GM19351 (cell line): ENCODE data around the gene RIT2.
"Not testable (repeated sequence)": the region's sequence is repeated elsewhere in the genome, so short reads cannot be mapped to it uniquely, and the experiment has no call there.

Experiments used
- ATAC-seq: cut with Tn5 transposase; IDR thresholded peaks from one replicate; pipeline ENCODE4 v1.9.1; 2021; ENCODE audit warnings: mild to moderate bottlenecking, moderate library complexity; ENCODE audit not compliant: unreplicated experiment

Gene RIT2

DNA sequence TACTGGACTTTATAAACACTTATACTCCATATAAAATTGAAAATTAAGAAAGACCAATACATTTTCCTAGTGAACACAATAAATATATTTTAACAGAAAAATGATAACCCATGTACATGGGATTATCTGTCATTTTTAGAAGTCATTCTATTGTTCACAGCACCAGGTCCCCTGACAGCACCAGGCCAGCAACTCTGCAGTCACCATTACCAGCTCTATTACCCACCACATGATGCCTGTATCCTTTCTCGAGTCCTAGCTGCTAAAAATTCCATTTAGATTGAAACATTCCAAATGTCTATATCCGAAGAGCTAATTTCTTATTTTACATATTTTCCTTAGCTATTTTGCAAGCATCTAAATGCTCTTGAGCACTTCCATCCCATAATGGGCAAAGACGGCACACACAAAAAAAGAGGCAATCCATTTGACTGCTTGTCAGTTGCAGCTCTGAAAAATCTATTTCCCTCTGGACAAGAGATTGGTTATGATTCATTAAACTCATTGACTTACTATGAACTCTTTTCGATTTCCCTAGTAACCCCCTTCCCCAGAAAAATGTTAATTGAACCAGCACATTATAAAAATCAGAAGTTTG lies 336.9 kb downstream of the RIT2 start:
- no peak for ATAC-seq

DNA sequence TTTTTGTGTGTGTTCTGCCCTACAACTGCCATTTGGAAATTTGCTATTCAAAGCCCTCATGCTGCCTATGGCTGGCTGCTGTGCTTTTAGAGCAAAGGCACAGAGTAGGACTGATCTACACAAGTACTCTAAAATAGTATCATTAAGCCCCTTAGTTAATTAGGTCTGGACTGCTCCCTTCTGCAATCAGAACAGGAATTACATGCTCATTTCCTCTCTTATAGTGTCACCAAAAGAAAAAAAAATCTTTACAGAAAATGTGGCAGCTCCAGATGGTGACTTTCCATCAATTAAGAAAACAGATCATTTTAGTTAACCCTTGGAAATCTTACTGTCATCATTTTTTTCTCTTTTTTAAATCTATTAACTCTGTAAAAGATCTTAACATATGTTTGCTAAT lies 337.5 kb downstream of the RIT2 start:
- ATAC-seq: no peak

DNA sequence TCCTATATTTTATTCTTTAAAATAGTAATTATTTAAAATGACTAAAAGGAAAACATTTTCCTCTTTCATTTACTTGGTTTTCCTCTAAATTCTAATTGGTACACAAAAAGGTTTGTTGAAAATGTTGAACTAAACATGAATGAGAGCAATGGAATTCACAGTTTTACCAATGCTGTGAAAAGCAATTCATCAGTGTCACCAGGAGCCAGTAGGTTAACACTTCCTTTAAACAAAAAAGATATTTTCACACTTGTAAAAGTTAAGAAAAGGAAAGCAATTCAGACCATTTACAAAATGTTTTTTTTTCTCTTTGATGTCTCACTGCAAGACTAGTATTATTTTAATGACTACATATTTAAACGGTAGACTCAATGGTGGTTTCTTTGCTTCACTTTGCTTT lies 341.6 kb downstream of the RIT2 start:
- ATAC-seq: no peak

DNA sequence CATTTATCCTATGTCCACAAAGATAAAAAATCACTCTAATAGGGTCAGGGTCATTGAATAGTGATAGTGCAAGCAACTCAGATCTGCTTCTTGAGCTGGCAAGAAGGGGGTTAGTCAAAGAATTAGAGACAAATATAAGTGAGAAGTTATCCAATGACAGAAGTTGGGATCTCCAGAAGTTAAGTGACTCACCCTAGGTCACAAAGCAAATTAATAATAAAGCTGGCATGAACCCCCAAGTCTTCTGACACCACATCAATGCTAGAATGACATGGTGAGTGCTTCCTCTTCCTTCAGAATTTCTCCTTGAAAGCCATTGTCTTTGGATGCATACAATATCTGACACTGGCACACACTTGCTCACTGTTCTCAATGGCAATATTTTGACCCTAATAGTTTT lies 343.5 kb downstream of the RIT2 start:
- no peak for ATAC-seq

DNA sequence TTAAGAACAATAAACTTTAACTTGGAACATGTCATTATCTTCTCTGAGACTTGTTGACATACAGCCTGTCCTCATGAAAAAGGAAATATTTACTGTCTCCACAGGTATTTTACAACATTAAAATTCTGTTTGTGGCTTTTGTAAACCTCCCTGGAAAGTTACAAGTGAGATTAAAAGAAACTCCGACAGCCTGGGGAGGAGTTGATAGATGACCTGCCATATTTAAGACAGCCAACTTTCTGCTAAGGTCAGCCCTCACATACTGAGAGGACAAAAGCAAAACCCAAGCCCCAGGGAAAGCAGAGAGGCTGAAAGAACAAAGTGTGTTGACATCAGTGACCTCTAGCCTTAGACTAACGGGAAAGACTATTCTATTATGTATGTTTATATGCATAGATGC lies 350.2 kb downstream of the RIT2 start:
- ATAC-seq: no peak

DNA sequence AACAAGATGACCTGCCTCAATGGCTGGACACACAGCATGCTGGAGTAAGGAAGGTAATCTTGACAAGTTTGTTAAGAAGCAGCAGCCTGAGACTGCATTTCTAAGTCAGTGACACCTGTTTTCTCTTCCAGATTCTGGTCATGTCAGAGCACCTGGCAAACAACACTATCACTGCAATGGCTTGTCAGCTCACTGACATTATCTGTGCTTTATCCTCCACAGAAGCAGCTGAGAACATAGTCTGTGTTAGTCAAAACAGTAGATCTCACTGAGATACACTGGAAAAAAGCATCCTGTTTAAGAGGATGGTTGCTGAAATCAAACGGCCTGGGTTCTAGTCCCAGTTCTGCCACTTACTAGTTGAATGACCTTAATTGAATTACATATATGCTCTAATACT lies 355.2 kb downstream of the RIT2 start:
- no peak for ATAC-seq

DNA sequence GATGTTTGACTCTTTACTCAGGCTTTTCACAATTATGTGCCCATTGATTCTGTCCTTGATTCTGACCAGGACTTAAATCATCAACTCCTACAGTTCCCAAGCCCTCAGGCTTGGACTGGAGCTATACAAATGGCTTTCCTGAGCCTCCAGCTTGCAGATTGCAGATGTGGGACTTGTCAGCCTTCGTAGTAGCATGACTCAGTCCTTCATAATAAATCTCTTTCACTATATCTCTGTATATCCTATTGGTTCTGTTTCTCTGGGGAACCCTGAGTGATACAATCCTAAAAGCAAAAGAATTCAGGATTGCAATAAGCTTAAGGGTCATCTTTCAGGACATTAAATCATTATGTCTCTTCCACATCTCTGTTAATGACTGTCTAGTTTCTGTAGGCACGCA lies 356.6 kb downstream of the RIT2 start:
- ATAC-seq: no peak

DNA sequence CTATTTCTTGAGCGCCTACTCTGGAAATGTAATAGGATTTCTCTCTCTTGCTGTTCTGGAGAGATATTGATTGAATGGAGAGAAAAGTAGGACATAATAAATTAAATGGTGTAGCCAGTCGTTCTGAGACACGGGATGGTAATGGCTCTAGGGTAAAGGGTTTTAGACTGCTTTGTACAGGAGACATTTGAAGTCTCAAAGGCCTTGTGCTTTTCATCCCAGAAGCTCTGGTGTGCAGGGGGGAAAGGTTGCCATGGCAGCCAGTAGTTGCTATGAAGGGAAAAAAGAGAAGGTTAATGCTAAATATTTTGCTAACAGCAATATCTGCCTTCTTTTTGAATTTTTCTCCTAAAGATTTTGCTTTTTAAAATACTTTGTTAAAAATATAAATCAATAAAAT lies 359.3 kb downstream of the RIT2 start:
- no peak for ATAC-seq

DNA sequence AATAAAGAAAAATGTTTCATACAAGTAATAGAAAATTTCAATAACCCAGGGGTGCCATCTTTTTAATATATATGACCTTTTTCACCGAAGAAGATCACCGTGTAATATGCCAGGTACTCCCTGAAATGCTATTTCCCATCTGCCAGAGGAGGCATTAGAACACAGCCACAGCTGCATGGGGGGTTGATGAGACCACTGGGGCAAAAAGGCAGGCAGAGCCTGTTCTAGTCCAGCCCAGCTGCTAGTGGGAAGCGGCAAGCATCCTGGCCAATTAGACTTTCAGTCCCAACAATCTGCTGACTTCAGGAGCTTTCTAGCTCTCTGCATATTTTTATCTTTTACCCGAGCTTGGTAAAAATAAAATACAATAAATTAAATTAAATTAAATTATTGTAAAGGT lies 362.6 kb downstream of the RIT2 start:
- ATAC-seq: no peak

DNA sequence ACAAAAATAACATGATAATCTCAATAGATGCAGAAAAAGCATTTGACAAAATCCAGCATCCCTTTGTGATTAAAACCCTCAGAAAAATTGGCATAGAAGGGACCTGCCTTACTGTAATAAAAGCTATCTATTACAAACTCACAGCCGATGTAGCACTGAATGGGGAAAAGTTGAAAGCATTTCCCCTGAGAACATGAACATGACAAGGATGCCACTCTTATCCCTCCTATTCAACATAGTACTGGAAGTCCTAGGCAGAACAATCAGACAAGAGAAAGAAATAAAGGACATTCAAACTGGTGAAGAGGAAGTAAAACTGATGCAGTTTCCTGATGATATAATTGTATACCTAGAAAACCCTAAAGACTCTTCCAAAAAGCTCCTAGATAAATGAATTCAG lies 368.7 kb downstream of the RIT2 start:
- ATAC-seq: no peak

DNA sequence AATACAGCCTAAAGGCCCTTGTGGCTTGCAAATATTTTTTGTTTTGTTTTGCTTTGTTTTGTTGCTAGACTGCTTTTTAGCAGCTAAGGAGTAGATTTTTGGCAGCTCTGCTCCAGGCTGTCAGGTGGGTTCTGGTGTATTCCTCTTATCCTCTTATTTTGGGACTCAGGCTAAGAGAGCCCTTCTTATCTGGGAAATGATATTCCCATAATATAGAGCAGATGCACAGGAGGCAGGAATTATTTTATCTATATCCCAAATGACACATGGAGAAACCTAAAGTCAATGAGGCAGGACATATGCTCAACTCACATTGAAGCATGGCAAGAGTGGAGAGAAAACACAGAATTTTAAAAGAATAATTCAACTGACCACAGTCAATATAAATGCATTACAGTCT lies 369.6 kb downstream of the RIT2 start:
- no peak for ATAC-seq

DNA sequence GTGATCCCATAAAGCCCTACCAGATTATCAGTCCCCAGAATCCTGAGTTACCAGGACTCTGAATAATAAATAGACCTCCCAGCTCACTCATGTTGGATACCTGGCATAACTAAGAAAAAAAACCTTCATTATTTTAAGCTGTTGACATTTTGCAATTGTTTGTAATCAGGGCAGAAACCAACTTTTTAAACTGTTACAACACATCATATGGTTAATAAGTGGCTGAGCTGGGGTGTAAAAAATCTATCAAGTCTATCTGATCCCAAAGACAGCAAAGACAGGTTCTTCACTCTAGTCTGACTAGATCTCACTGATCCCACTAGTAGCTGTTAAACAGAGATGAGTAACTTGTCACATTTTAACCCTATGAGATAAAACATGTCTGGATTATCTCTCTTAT lies 370.3 kb downstream of the RIT2 start:
- ATAC-seq: no peak

DNA sequence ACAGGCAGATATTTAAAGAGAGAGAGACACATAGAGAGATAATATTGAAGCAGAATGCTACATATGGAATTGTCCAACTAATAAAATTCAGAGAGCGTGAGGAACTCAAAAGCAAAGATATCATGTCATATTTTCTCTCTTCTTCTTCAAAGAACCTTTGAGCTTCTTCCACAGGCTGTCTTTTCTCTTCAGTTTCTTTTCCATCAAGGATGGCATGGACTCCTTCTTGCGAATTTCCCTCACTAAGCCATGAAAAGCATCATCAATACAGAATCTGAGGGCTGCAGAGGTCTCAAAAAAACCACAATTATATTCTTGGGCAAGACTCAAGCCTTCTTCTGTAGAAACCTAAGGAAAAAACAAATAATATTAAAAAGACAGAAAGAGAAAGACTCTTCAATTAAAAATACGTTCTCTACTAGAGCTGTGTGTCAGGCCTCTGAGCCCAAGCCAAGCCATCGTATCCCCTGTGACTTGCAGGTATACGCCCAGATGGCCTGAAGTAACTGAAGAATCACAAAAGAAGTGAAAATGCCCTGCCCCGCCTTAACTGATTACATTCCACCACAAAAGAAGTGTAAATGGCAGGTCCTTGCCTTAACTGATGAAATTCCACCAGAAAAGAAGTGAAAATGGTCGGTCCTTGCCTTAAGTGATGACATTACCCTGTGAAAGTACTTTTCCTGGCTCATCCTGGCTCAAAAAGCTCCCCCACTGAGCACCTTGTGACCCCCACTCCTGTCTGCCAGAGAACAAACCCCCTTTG lies 371.9 kb downstream of the RIT2 start:
- no peak for ATAC-seq

DNA sequence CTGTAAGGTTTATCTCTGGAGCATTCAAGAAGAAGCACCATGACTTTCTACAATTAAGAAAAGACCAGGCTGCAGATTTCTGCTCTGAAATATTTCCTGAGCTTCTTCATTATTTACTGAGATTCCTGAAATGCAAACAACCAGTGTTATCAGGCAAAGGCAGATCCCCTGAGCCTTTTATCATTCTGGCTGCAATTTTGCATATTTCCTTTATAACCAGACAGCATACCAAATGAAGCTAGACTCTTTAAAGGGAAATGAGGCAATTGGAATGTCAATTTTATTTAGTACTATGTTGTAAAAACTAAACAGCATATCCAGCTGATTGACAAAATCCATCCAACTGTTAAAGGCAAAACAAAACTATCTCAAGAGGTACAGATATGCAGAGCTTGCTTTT lies 372.5 kb downstream of the RIT2 start:
- ATAC-seq: no peak

DNA sequence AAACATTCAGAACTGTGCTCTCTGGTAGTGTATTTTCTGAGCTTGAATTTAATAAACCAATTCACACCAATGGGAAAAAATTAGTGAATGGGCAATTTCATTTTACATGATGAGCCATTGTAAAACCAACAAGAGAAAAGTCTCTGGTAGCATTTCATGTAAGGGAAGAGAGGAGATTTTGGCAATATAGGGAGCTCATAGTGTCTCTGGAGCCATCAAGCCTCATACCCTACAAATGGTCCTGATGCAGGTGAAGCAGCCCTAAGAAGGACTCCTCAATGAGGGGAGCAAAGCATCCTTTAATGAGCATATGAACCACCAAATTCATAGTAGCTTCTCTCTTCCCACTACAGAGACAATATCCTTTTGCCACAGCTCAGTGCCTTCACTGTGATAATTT lies 373.0 kb downstream of the RIT2 start:
- ATAC-seq: no peak

DNA sequence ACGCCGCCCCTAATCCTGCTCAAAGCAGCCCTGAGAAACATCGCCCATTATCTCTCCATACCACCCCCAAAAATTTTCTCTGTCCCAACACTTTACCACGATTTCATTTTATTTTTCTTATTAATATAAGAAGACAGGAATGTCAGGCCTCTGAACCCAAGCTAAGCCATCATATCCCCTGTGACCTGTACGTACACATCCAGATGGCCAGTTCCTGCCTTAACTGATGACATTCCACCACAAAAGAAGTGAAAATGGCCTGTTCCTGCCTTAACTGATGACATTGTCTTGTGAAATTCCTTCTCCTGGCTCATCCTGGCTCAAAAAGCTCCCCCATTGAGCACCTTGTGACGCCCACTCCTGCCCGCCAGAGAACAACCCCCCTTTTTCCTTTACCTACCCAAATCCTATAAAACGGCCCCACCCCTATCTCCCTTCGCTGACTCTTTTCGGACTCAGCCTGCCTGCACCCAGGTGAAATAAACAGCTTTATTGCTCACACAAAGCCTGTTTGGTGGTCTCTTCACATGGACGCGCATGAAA lies 373.6 kb downstream of the RIT2 start:
- ATAC-seq: not testable (repeated sequence)

DNA sequence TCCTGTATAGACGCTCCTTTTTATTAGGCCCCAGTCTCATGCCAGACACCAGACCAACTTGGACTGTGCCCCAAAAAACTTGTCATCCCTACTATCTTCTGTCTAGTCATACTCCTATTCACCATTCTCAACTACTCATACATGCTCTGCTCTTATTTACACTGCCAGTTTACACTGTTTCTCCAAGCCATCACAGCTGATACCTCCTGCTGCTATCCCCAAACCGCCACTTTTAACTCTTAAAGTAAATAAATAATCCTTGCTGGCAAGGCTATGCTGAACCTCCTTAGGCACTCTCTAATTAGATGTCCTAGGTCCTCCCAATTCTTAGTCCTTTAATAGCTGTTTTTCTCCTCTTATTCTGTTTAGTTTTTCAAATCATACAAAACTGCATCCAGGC lies 374.2 kb downstream of the RIT2 start:
- not testable (repeated sequence) for ATAC-seq

DNA sequence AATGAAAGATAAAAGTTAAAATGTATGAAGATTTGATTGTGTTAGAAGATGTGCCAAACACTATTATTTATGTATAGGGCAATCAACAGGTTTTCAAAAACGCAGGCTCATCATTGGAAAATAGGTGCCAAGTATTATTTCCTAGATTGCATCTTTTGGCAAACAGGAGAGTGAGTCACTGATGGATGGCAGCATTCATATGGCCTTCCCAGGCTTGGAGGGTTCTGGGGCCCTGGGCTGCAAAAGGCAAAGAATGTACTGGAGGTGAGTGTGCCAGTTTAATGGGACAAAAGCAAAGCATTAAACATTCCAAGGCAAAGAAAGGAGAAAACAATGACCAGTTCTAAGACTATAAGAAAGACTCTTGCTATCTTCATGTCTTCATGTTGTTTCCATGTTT lies 379.4 kb downstream of the RIT2 start:
- no peak for ATAC-seq

DNA sequence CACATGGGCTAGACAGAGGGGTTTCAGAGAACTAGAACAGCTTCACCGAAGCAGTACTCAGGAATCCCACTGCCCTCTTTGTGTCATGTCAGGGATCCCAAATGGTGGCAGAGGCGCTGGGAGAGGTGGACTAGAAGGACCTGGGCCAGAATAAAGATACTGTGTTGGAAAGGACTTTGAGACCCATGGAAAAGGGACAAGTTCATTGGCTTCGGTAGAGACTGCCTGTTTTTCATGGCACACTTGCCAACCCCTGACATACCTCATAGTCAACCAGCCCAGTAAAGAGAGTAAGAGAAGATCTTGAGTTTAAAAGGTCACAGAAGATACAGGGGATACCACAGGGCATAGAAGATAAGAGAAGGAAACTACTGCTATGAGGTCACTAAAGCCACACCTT lies 381.0 kb downstream of the RIT2 start:
- ATAC-seq: no peak

DNA sequence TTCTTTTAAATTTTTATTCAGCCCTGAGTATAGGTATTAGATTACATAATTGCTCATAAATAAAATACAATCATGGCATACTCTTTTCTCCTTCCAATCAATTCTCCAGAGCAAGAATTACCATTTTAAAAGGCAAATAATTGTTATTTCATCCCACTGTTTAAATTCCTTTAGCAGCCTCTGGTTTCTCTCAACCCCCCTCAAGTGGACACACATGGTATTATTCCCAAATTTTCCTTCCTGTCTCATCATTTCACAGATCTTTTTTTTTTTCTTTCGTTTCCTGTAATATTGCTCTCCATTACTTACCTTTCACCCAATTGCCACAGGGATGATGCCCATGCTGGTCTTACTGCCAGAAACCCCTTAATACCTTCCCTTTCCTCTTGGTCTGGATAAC lies 385.2 kb downstream of the RIT2 start:
- ATAC-seq: no peak

DNA sequence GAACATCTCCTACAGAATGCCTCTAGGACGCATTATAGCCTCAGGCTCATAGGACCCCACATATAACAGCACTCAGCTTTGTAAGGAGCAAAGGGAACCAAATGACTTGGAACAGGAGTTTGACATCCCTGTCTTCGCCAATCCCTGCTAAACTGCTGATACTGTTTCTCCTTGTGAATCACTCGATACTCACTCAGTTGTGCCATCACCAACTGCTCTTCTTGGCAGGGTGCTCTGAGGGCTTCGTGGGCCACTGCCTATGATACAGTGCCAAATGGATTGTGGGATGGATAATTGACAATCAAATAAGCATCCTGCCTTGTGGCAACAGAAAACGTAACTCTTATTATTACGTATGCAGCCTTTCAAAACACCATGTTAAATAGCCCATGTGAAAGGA lies 396.3 kb downstream of the RIT2 start:
- no peak for ATAC-seq

DNA sequence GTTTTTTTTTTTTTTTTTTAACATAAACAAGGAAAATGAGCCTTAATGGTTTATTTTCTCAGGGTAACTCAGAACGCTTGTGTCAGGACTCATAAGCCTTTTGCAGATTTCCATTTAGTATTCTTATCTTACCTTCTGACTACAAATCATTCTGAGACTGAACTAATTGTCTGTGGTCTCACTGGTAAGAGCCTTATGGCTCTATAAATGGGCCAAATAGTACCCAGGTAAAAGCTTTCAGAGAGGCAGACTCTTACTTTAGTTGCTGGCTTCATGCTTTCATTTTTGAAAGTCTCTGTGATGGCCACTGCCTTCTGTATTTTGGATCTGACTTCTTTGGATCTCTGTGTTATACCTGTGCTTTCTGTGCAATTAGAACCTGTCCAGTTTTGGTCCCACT lies 403.4 kb downstream of the RIT2 start:
- ATAC-seq: no peak

DNA sequence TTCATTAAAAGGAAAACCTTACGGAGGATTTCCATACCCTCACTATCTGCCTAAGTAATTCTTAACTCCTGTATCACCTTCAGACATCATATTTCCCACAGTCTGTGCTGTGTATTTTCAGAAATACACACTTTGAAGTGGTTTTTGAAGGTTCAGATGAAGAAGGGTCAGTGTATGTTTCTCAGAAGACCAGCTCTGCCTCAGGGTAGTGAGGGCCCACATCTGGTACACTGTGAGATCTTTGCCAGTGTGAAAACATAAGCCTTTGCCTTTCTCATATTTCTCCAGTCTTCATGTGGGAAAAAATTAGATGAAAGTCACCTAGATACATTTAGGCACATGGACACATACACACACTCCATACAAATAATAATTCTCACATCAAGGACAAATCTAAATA lies 408.4 kb downstream of the RIT2 start:
- ATAC-seq: no peak
